Measurements from ENCODE around the gene NAALADL2. TPM values are rescaled to one million over a fixed set of nuclear protein-coding genes. Genes with fewer than 3 reads are reported as not detected.

The NAALADL2 gene
- total RNA-seq, 1 donor from 2014 or later: 11.5 TPM

- Histone ChIP-seq H3K4me3 (no peak overlapping the region), H3F3A (ENCODE audit: low read depth) (no peaks in the 10 kb centered on the region), H3K79me2 (ENCODE audit: low read depth) (no peaks in the 10 kb centered on the region), H3K9me3 (ENCODE audit: low read depth) (no peaks in the 10 kb centered on the region), H3K27me3 (no peaks in the 10 kb centered on the region), H3K36me3 (no peaks in the 10 kb centered on the region), H2AFZ (replicated peaks) (no peak overlapping the region), H3K4me2 (no peak overlapping the region), H3K27ac (no peak overlapping the region), H4K20me1 (ENCODE audit: low read depth) (no peaks in the 10 kb centered on the region), H3K4me1 (peaks cover 10% of the 10 kb centered on the region), H3K9ac (no peak overlapping the region)
- TF ChIP-seq EZH2 (IDR thresholded peaks at IDR 0.05): no peak
- peaks cover 4% of the 10 kb centered on the region for H3K4me1 Mint-ChIP-seq
- no peak overlapping the region for H3K27ac Mint-ChIP-seq
- no peaks in the 10 kb centered on the region for H3K9me3 Mint-ChIP-seq
- H3K36me3 Mint-ChIP-seq: no peaks in the 10 kb centered on the region
- H3K4me3 Mint-ChIP-seq: no peak overlapping the region
- DNase-seq (ENCODE audit: low spot score): no peak
- H3K27me3 Mint-ChIP-seq (ENCODE audit: insufficient read depth, low read depth): peaks cover 2% of the 10 kb centered on the region
Observed at GRCh38 chr3:174863488-174863887, 4.4 kb downstream of the NAALADL2 start.

- no peak overlapping the region for H3K27ac ChIP-seq
- no peaks in the 10 kb centered on the region for H3K27me3 ChIP-seq
- no peak overlapping the region for H3K27ac Mint-ChIP-seq
- no peak overlapping the region for H3K4me3 ChIP-seq
- no peaks in the 10 kb centered on the region for H3K36me3 Mint-ChIP-seq
- H3K27me3 Mint-ChIP-seq (ENCODE audit: insufficient read depth, low read depth): no peaks in the 10 kb centered on the region
- H3K4me3 Mint-ChIP-seq: no peak overlapping the region
- no peak overlapping the region for H3K9ac ChIP-seq
- H3K9me3 Mint-ChIP-seq: no peaks in the 10 kb centered on the region
- peaks cover 10% of the 10 kb centered on the region for H3K4me1 ChIP-seq
- H4K20me1 ChIP-seq (ENCODE audit: low read depth): no peaks in the 10 kb centered on the region
- no peaks in the 10 kb centered on the region for H3K79me2 ChIP-seq (ENCODE audit: low read depth)
- no peaks in the 10 kb centered on the region for H3K9me3 ChIP-seq (ENCODE audit: low read depth)
- DNase-seq (ENCODE audit: low spot score): no peak
- no peak overlapping the region for H3K4me2 ChIP-seq
- H3K4me1 Mint-ChIP-seq: peaks cover 4% of the 10 kb centered on the region
- H3F3A ChIP-seq (ENCODE audit: low read depth): no peaks in the 10 kb centered on the region
- TF ChIP-seq CTCF (IDR thresholded peaks at IDR 0.05) (no peak), EZH2 (IDR thresholded peaks at IDR 0.05) (no peak), EZH2phosphoT487 (IDR thresholded peaks at IDR 0.05) (no peak)
- H3K36me3 ChIP-seq: no peaks in the 10 kb centered on the region
- H2AFZ ChIP-seq (replicated peaks): no peak overlapping the region
Observed at GRCh38 chr3:174869448-174869847, 10.3 kb downstream of the NAALADL2 start.

- Histone ChIP-seq H3F3A (ENCODE audit: low read depth) (no peaks in the 10 kb centered on the region), H3K36me3 (no peaks in the 10 kb centered on the region), H3K4me2 (no peak overlapping the region), H2AFZ (replicated peaks) (no peak overlapping the region), H3K4me1 (no peaks in the 10 kb centered on the region), H3K27me3 (no peaks in the 10 kb centered on the region), H3K4me3 (no peak overlapping the region), H4K20me1 (ENCODE audit: low read depth) (no peaks in the 10 kb centered on the region), H3K79me2 (ENCODE audit: low read depth) (no peaks in the 10 kb centered on the region), H3K9ac (no peak overlapping the region), H3K27ac (no peak overlapping the region), H3K9me3 (ENCODE audit: low read depth) (no peaks in the 10 kb centered on the region)
- no peaks in the 10 kb centered on the region for H3K4me1 Mint-ChIP-seq
- H3K27me3 Mint-ChIP-seq (ENCODE audit: insufficient read depth, low read depth): peaks cover 3% of the 10 kb centered on the region
- no peaks in the 10 kb centered on the region for H3K9me3 Mint-ChIP-seq
- no peak for DNase-seq (ENCODE audit: low spot score)
- H3K27ac Mint-ChIP-seq: no peak overlapping the region
- TF ChIP-seq CTCF (IDR thresholded peaks at IDR 0.05) (no peak), EZH2 (IDR thresholded peaks at IDR 0.05) (no peak), EZH2phosphoT487 (IDR thresholded peaks at IDR 0.05) (no peak)
- H3K4me3 Mint-ChIP-seq: no peak overlapping the region
- no peaks in the 10 kb centered on the region for H3K36me3 Mint-ChIP-seq
Observed at GRCh38 chr3:174873832-174874657, 14.9 kb downstream of the NAALADL2 start.

- DNase-seq (ENCODE audit: low spot score): no peak
- Histone ChIP-seq H3K9me3 (ENCODE audit: low read depth) (no peaks in the 10 kb centered on the region), H3K4me3 (no peak overlapping the region), H3K27ac (no peak overlapping the region), H3K9ac (no peak overlapping the region), H3K4me2 (no peak overlapping the region), H3F3A (ENCODE audit: low read depth) (peaks cover 7% of the 10 kb centered on the region), H3K36me3 (no peaks in the 10 kb centered on the region), H3K4me1 (no peaks in the 10 kb centered on the region), H2AFZ (replicated peaks) (no peak overlapping the region), H3K79me2 (ENCODE audit: low read depth) (no peaks in the 10 kb centered on the region), H3K27me3 (no peaks in the 10 kb centered on the region), H4K20me1 (ENCODE audit: low read depth) (no peaks in the 10 kb centered on the region)
- no peak for TF ChIP-seq EZH2 (IDR thresholded peaks at IDR 0.05)
- TF ChIP-seq CTCF (IDR thresholded peaks at IDR 0.05): no peak
- TF ChIP-seq EZH2phosphoT487 (IDR thresholded peaks at IDR 0.05): no peak
- Mint-ChIP-seq H3K27ac (no peak overlapping the region), H3K4me3 (no peak overlapping the region), H3K4me1 (no peaks in the 10 kb centered on the region), H3K9me3 (no peaks in the 10 kb centered on the region), H3K27me3 (ENCODE audit: insufficient read depth, low read depth) (no peaks in the 10 kb centered on the region), H3K36me3 (no peaks in the 10 kb centered on the region)
Observed at GRCh38 chr3:174882789-174883188, 23.7 kb downstream of the NAALADL2 start.

Data from neural progenitor cell (in vitro differentiated cells).